Keratinocyte (primary cell): ENCODE measurements around the gene SPDYE3. TPM values are rescaled to one million over a fixed set of nuclear protein-coding genes. Genes with fewer than 3 reads are reported as not detected.
"Not testable (repeated sequence)": the region's sequence is repeated elsewhere in the genome, so short reads cannot be mapped to it uniquely, and the experiment has no call there.

ENCODE experiments used
- DNase-seq: peaks from one replicate; pipeline ENCODE4 v3.0.0-alpha.2; 2011; ENCODE audit warnings: low read depth, missing footprints, low spot score
- FAIRE-seq: peaks from 2 replicates; lab custom pipeline; 2011; peaks lifted over from hg19 to GRCh38; lab: Jason Lieb, UNC
- H2AFZ ChIP-seq: 2 replicates; pipeline ENCODE4 v1.6.0; 2012; ENCODE audit warnings: low read length, control low read depth, inconsistent platforms; ENCODE audit not compliant: control insufficient read depth
- H3K27ac ChIP-seq: 2 replicates; pipeline ENCODE4 v1.5.1; 2011; ENCODE audit warnings: low read length; ENCODE audit not compliant: control insufficient read depth, insufficient read depth
- H3K27me3 ChIP-seq: 3 replicates; pipeline ENCODE4 v1.6.0; 2011; ENCODE audit warnings: low read length; ENCODE audit not compliant: control insufficient read depth, insufficient read depth; ENCODE audit errors: extremely low read depth
- H3K36me3 ChIP-seq, 2 experiments: 2 replicates in 1 of 2; 3 replicates in 1 of 2; pipeline ENCODE4 v1.5.1; 2011; ENCODE audit warnings: low read length in 2 of 2, mild to moderate bottlenecking in 1 of 2; ENCODE audit not compliant: control insufficient read depth in 2 of 2, insufficient read depth in 2 of 2; ENCODE audit errors: extremely low read depth in 1 of 2
- H3K4me1 ChIP-seq: 3 replicates; pipeline ENCODE4 v1.5.1; 2011; ENCODE audit warnings: low read length; ENCODE audit not compliant: control insufficient read depth, insufficient read depth; ENCODE audit errors: extremely low read depth
- H3K4me2 ChIP-seq: 3 replicates; pipeline ENCODE4 v1.6.0; 2011; ENCODE audit warnings: low read depth, low read length; ENCODE audit not compliant: control insufficient read depth, insufficient read depth; ENCODE audit errors: extremely low read depth
- H3K4me3 ChIP-seq, 3 experiments: fragments of 200-600 bp in 1 of 3; sonication (generic) in 1 of 3; 2 replicates in 2 of 3; 3 replicates in 1 of 3; pipeline ENCODE4 v1.5.1; 2011 to 2016; ENCODE audit warnings: low read length in 3 of 3, mild to moderate bottlenecking in 3 of 3, control low read depth in 2 of 3, inconsistent platforms in 1 of 3, low read depth in 1 of 3, mixed read lengths in 1 of 3, mixed run types in 1 of 3, moderate library complexity in 1 of 3; ENCODE audit not compliant: control insufficient read depth in 2 of 3, insufficient read depth in 2 of 3; ENCODE audit errors: extremely low read depth in 1 of 3
- H3K79me2 ChIP-seq: 2 replicates; pipeline ENCODE4 v1.6.0; 2012; ENCODE audit warnings: low read length; ENCODE audit not compliant: control insufficient read depth, insufficient read depth
- H3K9ac ChIP-seq: 3 replicates; pipeline ENCODE4 v1.6.0; 2011; ENCODE audit warnings: low read length; ENCODE audit not compliant: control insufficient read depth, insufficient read depth; ENCODE audit errors: extremely low read depth
- H3K9me1 ChIP-seq: 3 replicates; pipeline ENCODE4 v1.6.0; 2011; ENCODE audit warnings: low read length; ENCODE audit not compliant: control insufficient read depth, insufficient read depth; ENCODE audit errors: extremely low read depth
- H3K9me3 ChIP-seq: 2 replicates; pipeline ENCODE4 v1.5.1; 2012; ENCODE audit warnings: low read depth, low read length; ENCODE audit not compliant: control insufficient read depth
- H4K20me1 ChIP-seq: 3 replicates; pipeline ENCODE4 v1.6.0; 2011; ENCODE audit warnings: low read length; ENCODE audit not compliant: control insufficient read depth, insufficient read depth; ENCODE audit errors: extremely low read depth
- EZH2 ChIP-seq: IDR thresholded peaks from one replicate; pipeline ENCODE4 v1.6.1; 2012; ENCODE audit warnings: inconsistent platforms, mild to moderate bottlenecking, low read length, moderate library complexity
- dilution Hi-C: fragments of 300-500 bp; cut with MboI; formaldehyde crosslinking; loops from one replicate; pipeline ENCODE4 v1.7.0; 2020; ENCODE audit warnings: low sequenced_read_pairs; ENCODE audit not compliant: extremely low pct_ligation_motif_present
- polyA plus RNA-seq, 5 experiments: library from polyadenylated mRNA; depleted of rRNA in 3 of 5; stranded (reverse) in 3 of 5; stranded (forward) in 1 of 5; unstranded in 1 of 5; fragments of >200 nt; gene quantifications; 1 replicate in 1 of 5; 2 replicates in 3 of 5; 3 replicates in 1 of 5; pipeline versions ENCODE4 v1.2.1 to v1.2.3, GENCODE V29; 2011 to 2012; ENCODE audit warnings: missing spikeins in 2 of 5, low read depth in 1 of 5, low replicate concordance in 1 of 5
- TF ChIP-seq, protein P1 (sequence below), 3 experiments: IDR thresholded peaks in 1 of 3; conservative IDR thresholded peaks in 1 of 3; optimal IDR thresholded peaks in 1 of 3; 2 replicates in 2 of 3; 3 replicates in 1 of 3; pipeline versions ENCODE3 to v1.5.1; 2011; ENCODE audit warnings: low read length in 3 of 3, mild to moderate bottlenecking in 3 of 3, moderate library complexity in 2 of 3, control low read depth in 1 of 3, inconsistent platforms in 1 of 3; ENCODE audit not compliant: insufficient read depth in 2 of 3; ENCODE audit errors: extremely low read depth in 1 of 3

SPDYE3 gene
- polyA plus RNA-seq, 1 donor (not counting 4 experiments of a cell fraction or from before 2014, with no cell fraction given) = not detected

DNA sequence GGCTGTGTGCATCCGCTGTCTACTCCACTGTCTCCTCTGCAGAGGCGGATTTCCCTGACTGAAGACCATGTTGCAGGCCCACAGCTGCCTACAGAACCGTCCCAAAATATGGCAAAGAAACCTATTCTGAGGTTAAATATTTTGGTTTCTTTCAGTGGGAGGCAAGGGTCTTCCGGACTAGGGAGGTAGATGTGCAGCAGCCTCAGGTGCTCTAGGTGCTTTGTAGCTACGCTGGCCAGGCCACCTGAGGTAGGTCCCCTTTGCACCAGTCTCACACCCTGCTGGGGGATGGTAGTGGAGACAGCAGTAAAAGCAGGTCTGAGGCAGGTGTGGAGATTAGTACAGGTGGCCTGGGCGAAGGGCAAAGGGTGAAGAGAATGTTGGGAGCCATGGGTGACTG, 42.3 kb downstream of the SPDYE3 start:
- Histone ChIP-seq H3K27ac (no peak overlapping the region), H3K4me3 (no peak overlapping the region), H3K9ac (no peak overlapping the region), H3K9me3 (no peaks in the 10 kb centered on the region), H3K9me1 (no peaks in the 10 kb centered on the region), H3K36me3 (peaks cover 36% of the 10 kb centered on the region in 2 experiments), H2AFZ (no peak overlapping the region), H3K79me2 (peaks cover 16% of the 10 kb centered on the region), H3K27me3 (no peaks in the 10 kb centered on the region), H3K4me1 (peaks cover 2% of the 10 kb centered on the region), H4K20me1 (peaks cover 2% of the 10 kb centered on the region), H3K4me2 (no peak overlapping the region)
- dilution Hi-C loops = no loop called here
- TF ChIP-seq, protein P1, sequence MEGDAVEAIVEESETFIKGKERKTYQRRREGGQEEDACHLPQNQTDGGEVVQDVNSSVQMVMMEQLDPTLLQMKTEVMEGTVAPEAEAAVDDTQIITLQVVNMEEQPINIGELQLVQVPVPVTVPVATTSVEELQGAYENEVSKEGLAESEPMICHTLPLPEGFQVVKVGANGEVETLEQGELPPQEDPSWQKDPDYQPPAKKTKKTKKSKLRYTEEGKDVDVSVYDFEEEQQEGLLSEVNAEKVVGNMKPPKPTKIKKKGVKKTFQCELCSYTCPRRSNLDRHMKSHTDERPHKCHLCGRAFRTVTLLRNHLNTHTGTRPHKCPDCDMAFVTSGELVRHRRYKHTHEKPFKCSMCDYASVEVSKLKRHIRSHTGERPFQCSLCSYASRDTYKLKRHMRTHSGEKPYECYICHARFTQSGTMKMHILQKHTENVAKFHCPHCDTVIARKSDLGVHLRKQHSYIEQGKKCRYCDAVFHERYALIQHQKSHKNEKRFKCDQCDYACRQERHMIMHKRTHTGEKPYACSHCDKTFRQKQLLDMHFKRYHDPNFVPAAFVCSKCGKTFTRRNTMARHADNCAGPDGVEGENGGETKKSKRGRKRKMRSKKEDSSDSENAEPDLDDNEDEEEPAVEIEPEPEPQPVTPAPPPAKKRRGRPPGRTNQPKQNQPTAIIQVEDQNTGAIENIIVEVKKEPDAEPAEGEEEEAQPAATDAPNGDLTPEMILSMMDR (optimal IDR thresholded peaks at IDR 0.05 in 1 of 3, IDR thresholded peaks at IDR 0.05 in 1 of 3, conservative IDR thresholded peaks at IDR 0.05 in 1 of 3; ENCODE audit: extremely low read depth in 1 of 3, insufficient read depth in 2 of 3, low read length in 3 of 3) = no peak
- no peak for TF ChIP-seq EZH2
- no peak for DNase-seq
- no peak for FAIRE-seq

DNA sequence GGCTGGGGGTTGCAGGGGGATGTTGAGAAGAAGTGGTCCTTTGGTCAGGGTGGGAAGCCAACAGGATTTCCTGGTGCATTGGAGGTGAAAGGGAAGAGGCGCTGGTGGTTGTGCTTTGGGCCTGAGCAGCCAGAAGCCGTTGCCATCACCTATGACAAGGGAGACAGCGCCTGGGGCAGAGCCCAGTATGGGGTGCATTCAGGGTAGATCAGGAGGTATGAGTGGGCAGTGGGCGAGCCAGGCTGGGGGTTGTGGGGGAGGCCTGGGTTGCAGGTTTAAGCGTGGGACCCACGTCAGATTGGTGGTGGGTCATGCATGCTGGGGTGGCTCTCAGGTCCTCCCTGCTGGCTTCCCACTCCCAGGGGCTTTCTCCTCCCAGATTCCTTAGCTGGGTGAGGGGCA, 44.2 kb downstream of the SPDYE3 start:
- FAIRE-seq (no peak), DNase-seq (no peak)
- H3K4me1 ChIP-seq = no peaks in the 10 kb centered on the region
- H3K9me3 ChIP-seq = no peaks in the 10 kb centered on the region
- dilution Hi-C loops = no loop called here
- H3K4me3 ChIP-seq = no peak overlapping the region
- no peak overlapping the region for H3K4me2 ChIP-seq
- H3K27ac ChIP-seq = no peak overlapping the region
- H3K27me3 ChIP-seq = no peaks in the 10 kb centered on the region
- no peaks in the 10 kb centered on the region for H3K9me1 ChIP-seq
- H4K20me1 ChIP-seq = peaks cover 2% of the 10 kb centered on the region
- TF ChIP-seq EZH2 = no peak
- TF ChIP-seq, protein P1 (optimal IDR thresholded peaks at IDR 0.05 in 1 of 3, IDR thresholded peaks at IDR 0.05 in 1 of 3, conservative IDR thresholded peaks at IDR 0.05 in 1 of 3; ENCODE audit: extremely low read depth in 1 of 3, insufficient read depth in 2 of 3, low read length in 3 of 3) = no peak
- H3K79me2 ChIP-seq = peaks cover 11% of the 10 kb centered on the region
- no peak overlapping the region for H3K9ac ChIP-seq
- no peak overlapping the region for H2AFZ ChIP-seq
- H3K36me3 ChIP-seq = peaks cover 47% of the 10 kb centered on the region in 2 experiments

- peaks cover 46 to 54% of the 10 kb centered on the region in 2 experiments for H3K36me3 ChIP-seq
- H3K27ac ChIP-seq, H3K9me1 ChIP-seq, H3K4me2 ChIP-seq, DNase-seq, H3K27me3 ChIP-seq, H4K20me1 ChIP-seq, FAIRE-seq, H3K79me2 ChIP-seq, dilution Hi-C loops, H3K4me3 ChIP-seq, H3K9ac ChIP-seq, H2AFZ ChIP-seq, H3K4me1 ChIP-seq, H3K9me3 ChIP-seq: not testable (repeated sequence)
Measured at GRCh38 chr7:100352230-100352781, 44.8 kb downstream of the SPDYE3 start.
